HEK293 (cell line): ENCODE data around the gene GBA3.

Experiments
- CTCF ChIA-PET: fragments of 350-600 bp; formaldehyde crosslinking; extraction: SDS; loops from one replicate; lab custom pipeline; 2021; ENCODE audit warnings: antibody characterized with exemption; lab: Yijun Ruan, JAX
- POLR2A ChIA-PET: fragments of 300-600 bp; formaldehyde crosslinking; extraction: SDS; loops from one replicate; lab custom pipeline; 2020; ENCODE audit warnings: antibody characterized with exemption, inconsistent platforms; lab: Yijun Ruan, JAX
- H3K27ac ChIP-seq: fragments of 200-500 bp; sonication (Bioruptor generic); 2 replicates; pipeline ENCODE4 v1.5.1; 2014; ENCODE audit warnings: low read depth, low read length, control low read depth, inconsistent platforms; ENCODE audit errors: extremely low read depth
- H3K36me3 ChIP-seq, 2 experiments: fragments of 200-500 bp in 1 of 2; sonication (Bioruptor generic) in 1 of 2; 1 replicate in 1 of 2; 2 replicates in 1 of 2; pipeline ENCODE4 v1.5.1; 2014 to 2017; ENCODE audit warnings: inconsistent platforms in 2 of 2, low read length in 2 of 2; ENCODE audit not compliant: control insufficient read depth in 2 of 2, insufficient read depth in 1 of 2
- H3K4me1 ChIP-seq: fragments of 200-500 bp; sonication (Bioruptor generic); 2 replicates; pipeline ENCODE4 v1.5.1; 2014; ENCODE audit warnings: mild to moderate bottlenecking, low read length, inconsistent platforms; ENCODE audit not compliant: control insufficient read depth, insufficient read depth
- H3K4me3 ChIP-seq: 2 replicates; pipeline ENCODE4 v1.5.1; 2011; ENCODE audit warnings: low read depth, mild to moderate bottlenecking, control low read depth, low read length, moderate library complexity
- H3K9me3 ChIP-seq: fragments of 200-500 bp; sonication (Bioruptor generic); 2 replicates; pipeline ENCODE4 v1.5.1; 2014; ENCODE audit warnings: low read depth, low read length, inconsistent platforms; ENCODE audit not compliant: control insufficient read depth, insufficient read depth
- BCL11B ChIP-seq: fragments of 450-650 bp; formaldehyde crosslinking; IDR thresholded peaks from 2 replicates; pipeline ENCODE4 v1.5.1; 2016; ENCODE audit warnings: low read depth, missing biosample characterization, missing genetic modification characterization
- KLF10 ChIP-seq: fragments of 450-650 bp; IDR thresholded peaks from 2 replicates; pipeline ENCODE4 v1.5.1; 2018; ENCODE audit warnings: missing biosample characterization, mild to moderate bottlenecking, missing genetic modification characterization
- KLF8 ChIP-seq: fragments of 450-650 bp; formaldehyde crosslinking; IDR thresholded peaks from 2 replicates; pipeline ENCODE4 v1.5.1; 2016; ENCODE audit warnings: missing biosample characterization, missing genetic modification characterization
- TRIM28 ChIP-seq: IDR thresholded peaks from 2 replicates; pipeline ENCODE4 v1.6.1; 2011; ENCODE audit warnings: low read length, control low read depth, borderline replicate concordance
- ZBTB20 ChIP-seq: fragments of 450-650 bp; formaldehyde crosslinking; IDR thresholded peaks from 2 replicates; pipeline ENCODE4 v1.5.1; 2016; ENCODE audit warnings: missing biosample characterization, missing genetic modification characterization
- ZFP69B ChIP-seq: fragments of 450-650 bp; formaldehyde crosslinking; IDR thresholded peaks from 2 replicates; pipeline ENCODE4 v1.5.1; 2016; ENCODE audit warnings: missing biosample characterization, missing genetic modification characterization
- ZNF121 ChIP-seq: fragments of 450-650 bp; formaldehyde crosslinking; IDR thresholded peaks from 2 replicates; pipeline ENCODE4 v1.5.1; 2016; ENCODE audit warnings: missing biosample characterization, missing genetic modification characterization
- ZNF211 ChIP-seq: fragments of 450-650 bp; formaldehyde crosslinking; IDR thresholded peaks from 2 replicates; pipeline ENCODE4 v1.5.1; 2016; ENCODE audit warnings: low read depth, missing biosample characterization, missing genetic modification characterization
- ZNF292 ChIP-seq: fragments of 450-650 bp; formaldehyde crosslinking; IDR thresholded peaks from 2 replicates; pipeline ENCODE4 v1.5.1; 2016; ENCODE audit warnings: low read depth, missing biosample characterization, missing genetic modification characterization, borderline replicate concordance
- ZNF473 ChIP-seq: fragments of 450-650 bp; formaldehyde crosslinking; IDR thresholded peaks from 2 replicates; pipeline ENCODE4 v1.5.1; 2017; ENCODE audit warnings: missing biosample characterization, missing genetic modification characterization
- ZNF530 ChIP-seq: fragments of 450-650 bp; formaldehyde crosslinking; IDR thresholded peaks from 2 replicates; pipeline ENCODE4 v1.5.1; 2016; ENCODE audit warnings: low read depth, missing biosample characterization, missing genetic modification characterization
- ZNF548 ChIP-seq: fragments of 450-650 bp; formaldehyde crosslinking; IDR thresholded peaks from 2 replicates; pipeline ENCODE4 v1.5.1; 2016; ENCODE audit warnings: missing biosample characterization, missing genetic modification characterization
- ZNF623 ChIP-seq: fragments of 450-650 bp; formaldehyde crosslinking; IDR thresholded peaks from 2 replicates; pipeline ENCODE4 v1.5.1; 2016; ENCODE audit warnings: missing biosample characterization, missing genetic modification characterization
- ZNF654 ChIP-seq: fragments of 450-650 bp; formaldehyde crosslinking; IDR thresholded peaks from 2 replicates; pipeline ENCODE4 v1.5.1; 2016; ENCODE audit warnings: low read depth, missing biosample characterization, missing genetic modification characterization
- ZNF664 ChIP-seq: fragments of 450-650 bp; formaldehyde crosslinking; IDR thresholded peaks from 2 replicates; pipeline ENCODE4 v1.5.1; 2016; ENCODE audit warnings: missing biosample characterization, missing genetic modification characterization
- ZSCAN30 ChIP-seq: fragments of 450-650 bp; IDR thresholded peaks from 2 replicates; pipeline ENCODE4 v1.5.1; 2018; ENCODE audit warnings: missing biosample characterization, mild to moderate bottlenecking, missing genetic modification characterization, moderate library complexity
- TF ChIP-seq, protein P1 (sequence below): fragments of 450-650 bp; formaldehyde crosslinking; conservative IDR thresholded peaks from 2 replicates; pipeline ENCODE4 v1.5.1; 2016; ENCODE audit warnings: low read depth, missing biosample characterization, missing genetic modification characterization
- TF ChIP-seq, protein P2 (sequence below): fragments of 450-650 bp; formaldehyde crosslinking; IDR thresholded peaks from 2 replicates; pipeline ENCODE4 v1.5.1; 2016; ENCODE audit warnings: missing biosample characterization, missing genetic modification characterization
- TF ChIP-seq, protein P3 (sequence below): fragments of 450-650 bp; IDR thresholded peaks from 2 replicates; pipeline ENCODE4 v1.5.1; 2018; ENCODE audit warnings: missing biosample characterization, missing genetic modification characterization
- TF ChIP-seq, protein P4 (sequence below): fragments of 450-650 bp; formaldehyde crosslinking; IDR thresholded peaks from 2 replicates; pipeline ENCODE4 v1.5.1; 2016; ENCODE audit warnings: missing biosample characterization, missing genetic modification characterization
- TF ChIP-seq, protein P5 (sequence below): fragments of 450-650 bp; formaldehyde crosslinking; IDR thresholded peaks from 2 replicates; pipeline ENCODE4 v1.5.1; 2016; ENCODE audit warnings: missing biosample characterization, missing genetic modification characterization

GBA3 gene

DNA sequence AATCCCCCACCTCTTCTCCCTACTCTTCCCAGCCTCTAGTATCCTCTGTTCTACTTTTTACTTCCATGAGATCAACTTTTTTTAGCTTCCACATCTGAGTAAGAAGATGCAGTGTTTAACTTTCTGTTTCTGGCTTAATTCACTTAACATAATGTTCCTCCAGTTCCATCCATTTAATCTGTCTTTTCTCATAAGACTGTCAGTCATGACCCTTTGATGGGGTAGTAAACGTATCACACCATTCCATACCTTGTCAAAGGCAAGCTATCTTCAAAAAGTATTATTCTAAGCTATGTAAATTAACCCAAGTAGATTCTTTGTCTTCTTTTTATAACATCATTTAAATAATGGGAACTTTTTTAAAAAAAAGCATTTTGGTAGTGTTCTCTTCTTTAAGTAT lies 15.0 kb upstream of the GBA3 start:
- ChIA-PET CTCF (interaction anchor here (0.7 kb wide), 1 partner anchor 245 kb away, joined by 4 read pairs; no protein-coding TSS in a partner anchor), POLR2A (no interaction called here)
- no peaks in the 10 kb centered on the region for H3K36me3 ChIP-seq
- no peaks in the 10 kb centered on the region for H3K4me1 ChIP-seq
- TF ChIP-seq ZNF473 (tag by site-specific recombination) (no peak), ZNF654 (no peak), ZNF530 (no peak), ZNF121 (no peak), ZNF548 (tag by site-specific recombination) (no peak), ZNF292 (no peak), BCL11B (no peak), ZFP69B (tag by site-specific recombination) (no peak), ZNF211 (tag by site-specific recombination) (no peak), ZBTB20 (tag by site-specific recombination) (no peak), ZNF664 (no peak)
- TF ChIP-seq, protein P1, sequence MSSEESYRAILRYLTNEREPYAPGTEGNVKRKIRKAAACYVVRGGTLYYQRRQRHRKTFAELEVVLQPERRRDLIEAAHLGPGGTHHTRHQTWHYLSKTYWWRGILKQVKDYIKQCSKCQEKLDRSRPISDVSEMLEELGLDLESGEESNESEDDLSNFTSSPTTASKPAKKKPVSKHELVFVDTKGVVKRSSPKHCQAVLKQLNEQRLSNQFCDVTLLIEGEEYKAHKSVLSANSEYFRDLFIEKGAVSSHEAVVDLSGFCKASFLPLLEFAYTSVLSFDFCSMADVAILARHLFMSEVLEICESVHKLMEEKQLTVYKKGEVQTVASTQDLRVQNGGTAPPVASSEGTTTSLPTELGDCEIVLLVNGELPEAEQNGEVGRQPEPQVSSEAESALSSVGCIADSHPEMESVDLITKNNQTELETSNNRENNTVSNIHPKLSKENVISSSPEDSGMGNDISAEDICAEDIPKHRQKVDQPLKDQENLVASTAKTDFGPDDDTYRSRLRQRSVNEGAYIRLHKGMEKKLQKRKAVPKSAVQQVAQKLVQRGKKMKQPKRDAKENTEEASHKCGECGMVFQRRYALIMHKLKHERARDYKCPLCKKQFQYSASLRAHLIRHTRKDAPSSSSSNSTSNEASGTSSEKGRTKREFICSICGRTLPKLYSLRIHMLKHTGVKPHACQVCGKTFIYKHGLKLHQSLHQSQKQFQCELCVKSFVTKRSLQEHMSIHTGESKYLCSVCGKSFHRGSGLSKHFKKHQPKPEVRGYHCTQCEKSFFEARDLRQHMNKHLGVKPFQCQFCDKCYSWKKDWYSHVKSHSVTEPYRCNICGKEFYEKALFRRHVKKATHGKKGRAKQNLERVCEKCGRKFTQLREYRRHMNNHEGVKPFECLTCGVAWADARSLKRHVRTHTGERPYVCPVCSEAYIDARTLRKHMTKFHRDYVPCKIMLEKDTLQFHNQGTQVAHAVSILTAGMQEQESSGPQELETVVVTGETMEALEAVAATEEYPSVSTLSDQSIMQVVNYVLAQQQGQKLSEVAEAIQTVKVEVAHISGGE (tag by site-specific recombination), result no peak
- TF ChIP-seq, protein P2, sequence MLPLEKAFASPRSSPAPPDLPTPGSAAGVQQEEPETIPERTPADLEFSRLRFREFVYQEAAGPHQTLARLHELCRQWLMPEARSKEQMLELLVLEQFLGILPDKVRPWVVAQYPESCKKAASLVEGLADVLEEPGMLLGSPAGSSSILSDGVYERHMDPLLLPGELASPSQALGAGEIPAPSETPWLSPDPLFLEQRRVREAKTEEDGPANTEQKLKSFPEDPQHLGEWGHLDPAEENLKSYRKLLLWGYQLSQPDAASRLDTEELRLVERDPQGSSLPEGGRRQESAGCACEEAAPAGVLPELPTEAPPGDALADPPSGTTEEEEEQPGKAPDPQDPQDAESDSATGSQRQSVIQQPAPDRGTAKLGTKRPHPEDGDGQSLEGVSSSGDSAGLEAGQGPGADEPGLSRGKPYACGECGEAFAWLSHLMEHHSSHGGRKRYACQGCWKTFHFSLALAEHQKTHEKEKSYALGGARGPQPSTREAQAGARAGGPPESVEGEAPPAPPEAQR (tag by site-specific recombination), result no peak
- TF ChIP-seq, protein P3, sequence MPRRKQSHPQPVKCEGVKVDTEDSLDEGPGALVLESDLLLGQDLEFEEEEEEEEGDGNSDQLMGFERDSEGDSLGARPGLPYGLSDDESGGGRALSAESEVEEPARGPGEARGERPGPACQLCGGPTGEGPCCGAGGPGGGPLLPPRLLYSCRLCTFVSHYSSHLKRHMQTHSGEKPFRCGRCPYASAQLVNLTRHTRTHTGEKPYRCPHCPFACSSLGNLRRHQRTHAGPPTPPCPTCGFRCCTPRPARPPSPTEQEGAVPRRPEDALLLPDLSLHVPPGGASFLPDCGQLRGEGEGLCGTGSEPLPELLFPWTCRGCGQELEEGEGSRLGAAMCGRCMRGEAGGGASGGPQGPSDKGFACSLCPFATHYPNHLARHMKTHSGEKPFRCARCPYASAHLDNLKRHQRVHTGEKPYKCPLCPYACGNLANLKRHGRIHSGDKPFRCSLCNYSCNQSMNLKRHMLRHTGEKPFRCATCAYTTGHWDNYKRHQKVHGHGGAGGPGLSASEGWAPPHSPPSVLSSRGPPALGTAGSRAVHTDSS (tag by site-specific recombination), result no peak
- no peaks in the 10 kb centered on the region for H3K9me3 ChIP-seq
- no peak overlapping the region for H3K4me3 ChIP-seq
- H3K27ac ChIP-seq, result no peak overlapping the region

DNA sequence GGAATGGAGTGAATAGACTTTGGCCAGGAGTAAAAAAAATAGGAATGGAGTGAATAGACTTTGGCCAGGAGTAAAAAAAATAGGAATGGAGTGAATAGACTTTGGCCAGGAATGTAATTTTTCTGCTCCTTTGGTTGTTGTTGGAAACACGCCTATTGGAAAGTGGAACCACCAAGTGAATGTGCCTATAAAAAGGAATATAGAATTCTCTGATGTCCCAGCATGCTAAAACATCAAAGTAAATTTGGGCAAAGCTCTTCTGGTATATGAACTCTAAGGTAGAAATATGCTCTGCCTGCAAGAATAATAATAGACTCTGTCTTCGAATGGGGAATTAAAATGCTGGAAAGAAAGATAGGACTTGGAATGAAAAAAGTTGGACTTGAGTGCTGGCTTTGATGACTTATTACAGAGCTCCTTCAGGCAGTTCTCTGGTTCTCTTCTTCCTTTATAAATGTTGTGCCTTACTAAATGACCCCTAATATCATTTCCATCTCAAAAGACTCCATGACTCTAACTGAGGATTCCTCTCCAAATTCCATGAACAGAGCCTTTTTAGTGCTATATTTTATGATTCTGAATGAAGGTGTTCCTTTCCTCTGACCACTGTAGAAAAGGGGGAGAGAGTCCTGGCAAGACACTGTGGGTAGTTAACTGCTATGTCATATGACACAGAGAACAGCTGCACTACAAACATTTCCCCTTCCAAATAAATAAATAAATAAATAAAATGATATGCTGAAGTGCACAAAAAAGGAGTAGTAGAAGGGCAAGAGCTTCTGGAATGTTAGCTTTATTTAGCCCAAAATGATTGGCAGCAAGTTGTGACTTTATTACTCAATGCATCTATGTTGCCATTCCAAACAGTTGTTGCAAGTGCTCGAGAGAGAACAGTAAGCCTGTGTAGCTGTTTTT lies 13.5 kb upstream of the GBA3 start:
- Histone ChIP-seq H3K9me3 (no peaks in the 10 kb centered on the region), H3K36me3 (no peaks in the 10 kb centered on the region), H3K4me1 (no peaks in the 10 kb centered on the region), H3K27ac (no peak overlapping the region), H3K4me3 (no peak overlapping the region)
- CTCF ChIA-PET, result interaction anchor here (0.6 to 1.0 kb wide), 2 partner anchors 14 to 890 kb away, joined by 3 to 6 read pairs; no protein-coding TSS in a partner anchor
- POLR2A ChIA-PET, result no interaction called here
- TF ChIP-seq, protein P1 (tag by site-specific recombination), result no peak
- no peak for TF ChIP-seq TRIM28
- TF ChIP-seq ZNF623 (tag by site-specific recombination), result no peak
- TF ChIP-seq, protein P4, sequence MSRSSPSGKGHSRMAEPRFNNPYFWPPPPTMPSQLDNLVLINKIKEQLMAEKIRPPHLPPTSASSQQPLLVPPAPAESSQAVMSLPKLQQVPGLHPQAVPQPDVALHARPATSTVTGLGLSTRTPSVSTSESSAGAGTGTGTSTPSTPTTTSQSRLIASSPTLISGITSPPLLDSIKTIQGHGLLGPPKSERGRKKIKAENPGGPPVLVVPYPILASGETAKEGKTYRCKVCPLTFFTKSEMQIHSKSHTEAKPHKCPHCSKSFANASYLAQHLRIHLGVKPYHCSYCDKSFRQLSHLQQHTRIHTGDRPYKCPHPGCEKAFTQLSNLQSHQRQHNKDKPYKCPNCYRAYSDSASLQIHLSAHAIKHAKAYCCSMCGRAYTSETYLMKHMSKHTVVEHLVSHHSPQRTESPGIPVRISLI (tag by site-specific recombination), result no peak
- TF ChIP-seq, protein P5, sequence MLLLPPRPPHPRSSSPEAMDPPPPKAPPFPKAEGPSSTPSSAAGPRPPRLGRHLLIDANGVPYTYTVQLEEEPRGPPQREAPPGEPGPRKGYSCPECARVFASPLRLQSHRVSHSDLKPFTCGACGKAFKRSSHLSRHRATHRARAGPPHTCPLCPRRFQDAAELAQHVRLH (tag by site-specific recombination), result no peak
- TF ChIP-seq KLF10 (tag by site-specific recombination), result no peak
- no peak for TF ChIP-seq ZSCAN30 (tag by site-specific recombination)
- TF ChIP-seq KLF8, result no peak
